MM.1S (cell line): ENCODE measurements around the gene ARHGEF7.

Source experiments
- DNase-seq: peaks from one replicate; pipeline ENCODE4 v3.0.0-alpha.2; 2015
- H2AFZ ChIP-seq: fragments of 300-600 bp; sonication (generic); 2 replicates; pipeline ENCODE4 v1.6.0; 2016; ENCODE audit warnings: antibody characterized with exemption, low read length
- H3F3A ChIP-seq: fragments of 300-600 bp; sonication (generic); 2 replicates; pipeline ENCODE4 v1.6.1; 2016; ENCODE audit warnings: mild to moderate bottlenecking, antibody characterized with exemption, low read length, moderate library complexity, mixed read lengths; ENCODE audit not compliant: insufficient read depth
- H3K27ac ChIP-seq: fragments of 300-600 bp; sonication (generic); 2 replicates; pipeline ENCODE4 v1.5.1; 2016; ENCODE audit warnings: mild to moderate bottlenecking, low read length
- H3K27me3 ChIP-seq: fragments of 300-600 bp; sonication (generic); replicated peaks from 2 replicates; pipeline ENCODE4 v1.6.0; 2016; ENCODE audit warnings: low read length; ENCODE audit not compliant: insufficient read depth
- H3K36me3 ChIP-seq: fragments of 300-600 bp; sonication (generic); replicated peaks from 2 replicates; pipeline ENCODE4 v1.6.1; 2016; ENCODE audit warnings: mild to moderate bottlenecking, low read length, mixed read lengths; ENCODE audit not compliant: insufficient read depth
- H3K4me1 ChIP-seq: fragments of 300-600 bp; sonication (generic); 2 replicates; pipeline ENCODE4 v1.6.1; 2016; ENCODE audit warnings: low read length, mixed read lengths
- H3K4me2 ChIP-seq: fragments of 300-600 bp; sonication (generic); 2 replicates; pipeline ENCODE4 v1.6.0; 2016; ENCODE audit warnings: low read depth, low read length
- H3K4me3 ChIP-seq: fragments of 300-600 bp; sonication (generic); 2 replicates; pipeline ENCODE4 v1.5.1; 2016; ENCODE audit warnings: low read length, mixed read lengths
- H3K79me2 ChIP-seq: fragments of 300-600 bp; sonication (generic); 2 replicates; pipeline ENCODE4 v1.6.1; 2016; ENCODE audit warnings: mixed run types, low read length, mixed read lengths
- H3K9ac ChIP-seq: fragments of 300-600 bp; sonication (generic); 2 replicates; pipeline ENCODE4 v1.6.1; 2016; ENCODE audit warnings: low read length, mixed read lengths
- H3K9me2 ChIP-seq: fragments of 300-600 bp; sonication (generic); replicated peaks from 2 replicates; pipeline ENCODE4 v1.6.1; 2016; ENCODE audit warnings: mild to moderate bottlenecking, low read length, mixed read lengths; ENCODE audit not compliant: insufficient read depth
- H3K9me3 ChIP-seq: fragments of 300-600 bp; sonication (generic); replicated peaks from 2 replicates; pipeline ENCODE4 v1.6.1; 2016; ENCODE audit warnings: mild to moderate bottlenecking, low read length, mixed read lengths; ENCODE audit not compliant: insufficient read depth
- H4K20me1 ChIP-seq: fragments of 300-600 bp; sonication (generic); 2 replicates; pipeline ENCODE4 v1.6.1; 2016; ENCODE audit warnings: mild to moderate bottlenecking, low read length, moderate library complexity, mixed read lengths; ENCODE audit not compliant: insufficient read depth
- CTCF ChIP-seq: fragments of 300-600 bp; sonication (generic); IDR thresholded peaks from 2 replicates; pipeline ENCODE4 v1.5.1; 2016; ENCODE audit warnings: antibody characterized with exemption, low read length, mixed read lengths
- EZH2 ChIP-seq: fragments of 300-600 bp; sonication (generic); optimal IDR thresholded peaks from 2 replicates; pipeline ENCODE3; 2017; ENCODE audit warnings: low read depth, mild to moderate bottlenecking, antibody characterized with exemption, low read length, mixed read lengths
- EZH2phosphoT487 ChIP-seq: fragments of 300-600 bp; sonication (generic); IDR thresholded peaks from 2 replicates; pipeline ENCODE4 v1.6.1; 2018; ENCODE audit warnings: antibody characterized with exemption, low read length

Gene ARHGEF7

GRCh38 chr13:111326981-111327642, 212.0 kb downstream of the ARHGEF7 start:
- H3K27me3 ChIP-seq = no peaks in the 10 kb centered on the region

GRCh38 chr13:111327730-111328573, 212.8 kb downstream of the ARHGEF7 start:
- Histone ChIP-seq H3K79me2 (no peaks in the 10 kb centered on the region), H3K4me2 (no peak overlapping the region), H3K9me2 (no peaks in the 10 kb centered on the region), H3K36me3 (no peaks in the 10 kb centered on the region), H3K9me3 (no peaks in the 10 kb centered on the region), H3K27me3 (no peaks in the 10 kb centered on the region), H3F3A (no peaks in the 10 kb centered on the region), H3K4me1 (no peaks in the 10 kb centered on the region), H4K20me1 (no peaks in the 10 kb centered on the region), H2AFZ (no peak overlapping the region), H3K4me3 (no peak overlapping the region), H3K9ac (no peak overlapping the region), H3K27ac (no peak overlapping the region)
- no peak for DNase-seq
- TF ChIP-seq EZH2 (no peak), EZH2phosphoT487 (no peak), CTCF (no peak)

More at GRCh38 chr13:111326981-111327642, 212.0 kb downstream of the ARHGEF7 start:
- no peak overlapping the region for H3K27ac ChIP-seq
- no peak overlapping the region for H3K9ac ChIP-seq
- H3K79me2 ChIP-seq = no peaks in the 10 kb centered on the region
- H3K4me3 ChIP-seq = no peak overlapping the region
- TF ChIP-seq EZH2 (no peak), EZH2phosphoT487 (no peak), CTCF (no peak)
- no peak overlapping the region for H2AFZ ChIP-seq
- H3K36me3 ChIP-seq = no peaks in the 10 kb centered on the region
- H3K4me2 ChIP-seq = no peak overlapping the region
- no peak for DNase-seq
- no peaks in the 10 kb centered on the region for H4K20me1 ChIP-seq
- no peaks in the 10 kb centered on the region for H3K9me3 ChIP-seq
- no peaks in the 10 kb centered on the region for H3K9me2 ChIP-seq
- H3F3A ChIP-seq = no peaks in the 10 kb centered on the region
- H3K4me1 ChIP-seq = no peaks in the 10 kb centered on the region

GRCh38 chr13:111328574-111329410, 213.7 kb downstream of the ARHGEF7 start:
- Histone ChIP-seq H3K4me3 (no peak overlapping the region), H3K36me3 (no peaks in the 10 kb centered on the region), H4K20me1 (no peaks in the 10 kb centered on the region), H3K79me2 (no peaks in the 10 kb centered on the region), H3K4me1 (no peaks in the 10 kb centered on the region), H3K9me3 (no peaks in the 10 kb centered on the region), H3K4me2 (no peak overlapping the region), H3K9ac (no peak overlapping the region), H3K27me3 (no peaks in the 10 kb centered on the region), H3F3A (no peaks in the 10 kb centered on the region), H3K9me2 (no peaks in the 10 kb centered on the region), H2AFZ (no peak overlapping the region), H3K27ac (no peak overlapping the region)
- no peak for DNase-seq
- TF ChIP-seq CTCF (no peak), EZH2phosphoT487 (no peak), EZH2 (no peak)
